ENCODE results near the gene METTL24.

METTL24 gene

DNA sequence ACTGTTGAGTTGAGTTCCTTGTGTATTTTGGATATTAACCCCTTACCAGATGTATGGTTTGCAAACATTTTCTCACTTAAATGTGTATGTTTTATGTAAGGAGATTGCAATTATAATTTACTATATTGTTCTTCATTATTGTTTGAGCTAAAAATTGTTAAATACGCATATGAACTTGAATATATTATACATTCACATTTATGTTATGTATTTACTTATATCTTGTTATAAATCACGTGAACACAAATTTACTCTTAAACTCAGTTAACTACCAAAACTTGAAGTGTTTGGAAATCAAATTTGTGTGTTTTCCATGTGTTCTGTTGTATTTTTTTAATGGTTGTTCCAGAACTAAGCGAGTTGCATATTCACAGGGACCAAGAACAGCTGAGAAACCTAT lies 159.6 kb downstream of the METTL24 start:
- no peak for DNase-seq (ENCODE audit: low read depth in 2 of 2)

DNA sequence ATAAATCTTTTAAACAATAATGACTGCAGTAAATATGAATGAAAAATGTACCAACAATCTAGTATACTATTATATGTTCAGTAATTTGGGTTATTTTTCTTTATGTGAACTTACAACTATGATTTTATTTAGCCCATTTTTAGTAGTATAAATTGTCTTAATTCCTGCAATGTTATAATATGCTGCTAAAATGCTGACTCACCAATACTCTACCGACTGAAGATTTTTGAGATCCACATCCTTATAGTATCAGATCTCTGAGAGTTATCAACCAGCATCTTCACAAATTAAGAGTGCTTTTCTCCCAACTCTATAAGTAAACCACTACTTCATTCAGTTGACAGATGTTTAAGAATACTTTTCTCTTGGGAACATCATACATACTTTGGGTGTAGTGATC lies 161.3 kb downstream of the METTL24 start:
- no peak for DNase-seq (ENCODE audit: low read depth in 2 of 2)

DNA sequence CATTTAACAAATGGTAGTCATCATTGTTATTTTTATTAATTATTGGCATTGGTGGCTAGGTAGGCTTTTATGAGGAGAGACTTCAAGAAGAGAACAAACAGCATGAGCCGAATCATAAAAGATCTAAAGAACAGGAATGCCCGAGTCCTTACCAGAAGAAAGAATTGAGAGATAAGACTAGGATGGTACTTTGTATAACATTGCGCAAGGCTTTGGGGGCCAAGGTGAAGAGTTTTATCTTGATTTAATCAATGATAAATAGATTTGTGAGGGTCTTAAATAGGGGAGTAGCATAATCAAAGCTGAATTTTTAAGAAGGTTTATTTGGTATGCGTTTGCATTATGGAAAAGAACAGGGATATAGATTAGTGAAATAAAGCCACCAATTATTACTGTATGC lies 162.5 kb downstream of the METTL24 start:
- no peak for DNase-seq (ENCODE audit: low read depth in 2 of 2)

All from stimulated activated CD8-positive, alpha-beta memory T cell treated with anti-CD3 and anti-CD28 coated beads, Interleukin-15, amount 100 ng/mL, for 48 hours (primary cell).